Fibroblast of lung (primary cell): ENCODE results near the gene CBFA2T2. TPM values are rescaled to one million over a fixed set of nuclear protein-coding genes. Genes with fewer than 3 reads are reported as not detected.
"Not testable (repeated sequence)": the region's sequence is repeated elsewhere in the genome, so short reads cannot be mapped to it uniquely, and the experiment has no call there.

ENCODE experiments used
- DNase-seq, 2 donors: peaks; one replicate each; pipeline versions ENCODE4 v3.0.0 to v3.0.0-alpha.2; 2010; ENCODE audit warnings: low read depth in 2 of 2
- H2AFZ ChIP-seq: 2 replicates; pipeline ENCODE4 v1.5.1; 2012; ENCODE audit warnings: low read length, control low read depth, inconsistent platforms
- H3K27ac ChIP-seq: 2 replicates; pipeline ENCODE4 v1.5.1; 2011; ENCODE audit warnings: low read length, control low read depth; ENCODE audit not compliant: insufficient read depth
- H3K27me3 ChIP-seq: 2 replicates; pipeline ENCODE4 v1.5.1; 2011; ENCODE audit warnings: mild to moderate bottlenecking, low read length; ENCODE audit not compliant: control insufficient read depth, insufficient read depth
- H3K36me3 ChIP-seq: 2 replicates; pipeline ENCODE4 v1.5.1; 2011; ENCODE audit warnings: low read length; ENCODE audit not compliant: control insufficient read depth, insufficient read depth
- H3K4me1 ChIP-seq: 2 replicates; pipeline ENCODE4 v1.5.1; 2011; ENCODE audit warnings: low read length; ENCODE audit not compliant: control insufficient read depth, insufficient read depth; ENCODE audit errors: extremely low read depth
- H3K4me2 ChIP-seq: 2 replicates; pipeline ENCODE4 v1.5.1; 2011; ENCODE audit warnings: low read length, control low read depth; ENCODE audit not compliant: insufficient read depth; ENCODE audit errors: extremely low read depth
- H3K4me3 ChIP-seq, 4 experiments: fragments of 200-600 bp in 1 of 4; sonication (generic) in 1 of 4; replicated peaks in 1 of 4; 2 replicates each; pipeline ENCODE4 v1.5.1; 2011 to 2016; ENCODE audit warnings: low read length in 4 of 4, low read depth in 3 of 4, mild to moderate bottlenecking in 3 of 4, control low read depth in 2 of 4, inconsistent platforms in 1 of 4, mixed read lengths in 1 of 4; ENCODE audit not compliant: insufficient read depth in 1 of 4; ENCODE audit errors: control extremely low read depth in 1 of 4
- H3K79me2 ChIP-seq: 2 replicates; pipeline ENCODE4 v1.5.1; 2012; ENCODE audit warnings: mild to moderate bottlenecking, low read length, inconsistent platforms; ENCODE audit not compliant: control insufficient read depth, insufficient read depth
- H3K9ac ChIP-seq: 2 replicates; pipeline ENCODE4 v1.5.1; 2011; ENCODE audit warnings: mild to moderate bottlenecking, low read length, control low read depth; ENCODE audit not compliant: insufficient read depth
- H3K9me3 ChIP-seq: 2 replicates; pipeline ENCODE4 v1.5.1; 2012; ENCODE audit warnings: low read depth, low read length; ENCODE audit not compliant: control insufficient read depth, insufficient read depth
- H4K20me1 ChIP-seq: 2 replicates; pipeline ENCODE4 v1.5.1; 2011; ENCODE audit warnings: low read length; ENCODE audit not compliant: control insufficient read depth, insufficient read depth; ENCODE audit errors: extremely low read depth
- CTCF ChIP-seq, 2 donors: IDR thresholded peaks in 1 of 2; conservative IDR thresholded peaks in 1 of 2; 1 replicate in 1 of 2; 2 replicates in 1 of 2; pipeline ENCODE4 v1.5.1; 2011 to 2012; ENCODE audit warnings: low read length in 2 of 2, control low read depth in 1 of 2, inconsistent platforms in 1 of 2, low read depth in 1 of 2, mild to moderate bottlenecking in 1 of 2
- EZH2 ChIP-seq: IDR thresholded peaks from 2 replicates; pipeline ENCODE4 v1.5.1; 2012; ENCODE audit warnings: low read length, control low read depth, mild to moderate bottlenecking; ENCODE audit errors: missing control alignments
- polyA minus RNA-seq: library from RNA; depleted of rRNA, polyadenylated mRNA; stranded (reverse); fragments of >200 nt; gene quantifications from 2 replicates; pipeline ENCODE4 v1.2.3, GENCODE V29; 2011; ENCODE audit warnings: low replicate concordance
- polyA plus RNA-seq, 2 donors: library from polyadenylated mRNA; depleted of rRNA in 1 of 2; stranded (reverse) in 1 of 2; unstranded in 1 of 2; fragments of >200 nt; gene quantifications; 2 replicates each; pipeline ENCODE4 v1.2.1, GENCODE V29; 2011 to 2012; ENCODE audit warnings: missing spikeins in 1 of 2
- total RNA-seq: library from RNA; depleted of rRNA; stranded (reverse); fragments of >200 nt; gene quantifications from 2 replicates; pipeline ENCODE4 v1.2.1, GENCODE V29; 2014

CBFA2T2 gene
- total RNA-seq (5.1 and 7.3 TPM in 2 replicates), polyA plus RNA-seq (4.8 and 5.6 TPM in 2 replicates), polyA minus RNA-seq (13.9 and 16.6 TPM in 2 replicates)
- polyA plus RNA-seq (2012): 3.5 and 4.3 TPM in 2 replicates

- peaks cover 6% of the 10 kb centered on the region for H3K79me2 ChIP-seq
- no peaks in the 10 kb centered on the region for H3K27me3 ChIP-seq
- TF ChIP-seq CTCF (conservative IDR thresholded peaks at IDR 0.05 in 1 of 2, IDR thresholded peaks at IDR 0.05 in 1 of 2; ENCODE audit: low read depth in 1 of 2, low read length in 2 of 2) (no peak), EZH2 (no peak)
- peak within 1 kb of the TSS; percentile 64 to 85 (median 74) for H3K4me3 ChIP-seq
- H3K27ac ChIP-seq: peak within 1 kb of the TSS; percentile 86
- peak within 1 kb of the TSS; percentile 92 for H2AFZ ChIP-seq
- H3K4me2 ChIP-seq: peak within 1 kb of the TSS; percentile 100
- no peaks in the 10 kb centered on the region for H4K20me1 ChIP-seq
- H3K9me3 ChIP-seq: no peaks in the 10 kb centered on the region
- peak; percentile 65 to 70 for DNase-seq
- no peaks in the 10 kb centered on the region for H3K36me3 ChIP-seq
- H3K9ac ChIP-seq: peak within 1 kb of the TSS; percentile 77
- no peaks in the 10 kb centered on the region for H3K4me1 ChIP-seq
Measured at GRCh38 chr20:33490023-33490933, at the start of gene CBFA2T2. Gene CBFA2T2 (plus strand): TSS chr20:33490096. CDS start chr20:33490268, 172 bp downstream.

- not testable (repeated sequence) for H3K9ac ChIP-seq, H3K4me3 ChIP-seq, H3K36me3 ChIP-seq, H4K20me1 ChIP-seq, H3K9me3 ChIP-seq, H3K4me2 ChIP-seq, H3K79me2 ChIP-seq, H2AFZ ChIP-seq, H3K27ac ChIP-seq, H3K4me1 ChIP-seq, DNase-seq, H3K27me3 ChIP-seq
Measured at GRCh38 chr20:33440562-33440961, 49.3 kb upstream of the CBFA2T2 start.

DNA sequence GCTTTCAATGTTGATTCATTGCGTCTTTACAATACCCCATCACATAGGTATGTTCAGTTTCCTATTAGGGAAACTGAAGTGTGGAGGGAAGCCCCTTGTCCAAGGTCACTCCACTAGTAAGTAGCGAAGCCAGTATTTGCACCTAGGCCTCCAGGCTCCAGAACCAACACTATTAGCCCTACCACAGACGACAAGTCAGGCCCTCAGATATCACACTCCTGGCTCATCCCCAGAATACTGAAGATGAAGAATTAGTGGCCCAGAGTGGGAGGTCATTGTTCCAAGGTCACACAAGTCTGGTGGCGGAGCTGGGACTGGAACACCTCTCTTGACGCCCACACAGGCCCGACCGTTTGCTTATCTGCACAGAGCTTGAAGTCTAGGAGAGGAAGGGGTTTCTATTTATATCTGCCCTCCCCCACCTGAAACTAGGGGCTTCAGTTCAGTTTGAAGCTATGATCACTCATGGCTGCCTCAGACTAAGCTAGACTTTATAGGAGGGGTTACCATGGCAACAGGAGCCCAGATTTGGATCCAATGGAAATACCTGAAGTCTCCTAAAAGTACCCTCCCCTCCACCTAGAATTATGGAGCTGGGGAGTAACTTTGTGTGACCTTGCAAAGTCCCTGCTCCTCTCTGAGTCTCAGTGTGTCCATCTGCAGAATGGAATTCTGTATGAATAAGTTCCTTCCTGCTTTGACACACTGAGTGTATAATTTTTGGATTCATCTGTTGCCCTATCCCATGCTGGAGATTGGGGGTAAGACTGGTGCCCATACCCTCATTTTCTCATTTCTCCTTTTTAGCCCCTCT is 48.5 kb upstream of the CBFA2T2 start:
- H3K4me3 ChIP-seq: no peak overlapping the region
- H3K27ac ChIP-seq: no peak overlapping the region
- peaks cover 8% of the 10 kb centered on the region for H3K4me1 ChIP-seq
- H4K20me1 ChIP-seq: no peaks in the 10 kb centered on the region
- no peak overlapping the region for H3K9ac ChIP-seq
- no peak for DNase-seq
- TF ChIP-seq CTCF (conservative IDR thresholded peaks at IDR 0.05 in 1 of 2, IDR thresholded peaks at IDR 0.05 in 1 of 2; ENCODE audit: low read depth in 1 of 2, low read length in 2 of 2) (no peak), EZH2 (no peak)
- no peaks in the 10 kb centered on the region for H3K27me3 ChIP-seq
- no peak overlapping the region for H2AFZ ChIP-seq
- H3K79me2 ChIP-seq: no peaks in the 10 kb centered on the region
- no peak overlapping the region for H3K4me2 ChIP-seq
- H3K9me3 ChIP-seq: no peaks in the 10 kb centered on the region
- no peaks in the 10 kb centered on the region for H3K36me3 ChIP-seq
